ENCODE data around the gene NFATC2.
A peak's percentile ranks its signal among the peaks of the same experiment; 100 is the strongest.

The NFATC2 gene

GRCh38 chr20:51417250-51418136 is 125.0 kb downstream of the NFATC2 start:
- H3K36me3 ChIP-seq (ENCODE audit: control insufficient read depth in 5 of 5, insufficient read depth in 5 of 5, low read length in 5 of 5): peaks cover 0 to 5% (median 0%) of the 10 kb centered on the region in 5 donors
- peak overlapping the region in 1 of 5 donors; percentile 13 for H3K4me3 ChIP-seq (ENCODE audit: low read depth in 1 of 5, low read length in 5 of 5)
- H3K27ac ChIP-seq (ENCODE audit: low read depth, low read length): no peak overlapping the region
- H3K27me3 ChIP-seq (ENCODE audit: control insufficient read depth in 5 of 5, insufficient read depth in 4 of 5, low read length in 5 of 5): no peaks in the 10 kb centered on the region
- no peaks in the 10 kb centered on the region for H3K9me3 ChIP-seq (ENCODE audit: control insufficient read depth in 5 of 5, low read length in 5 of 5)
- peaks cover 2 to 35% (median 11%) of the 10 kb centered on the region in 5 donors for H3K4me1 ChIP-seq (ENCODE audit: control insufficient read depth in 5 of 5, insufficient read depth in 5 of 5, low read length in 5 of 5)
- H3K9ac ChIP-seq (ENCODE audit: low read length in 5 of 5): no peak overlapping the region

GRCh38 chr20:51416532-51417249 is 125.8 kb downstream of the NFATC2 start:
- peaks cover 0 to 5% (median 0%) of the 10 kb centered on the region in 5 donors for H3K36me3 ChIP-seq (ENCODE audit: control insufficient read depth in 5 of 5, insufficient read depth in 5 of 5, low read length in 5 of 5)
- H3K27me3 ChIP-seq (ENCODE audit: control insufficient read depth in 5 of 5, insufficient read depth in 4 of 5, low read length in 5 of 5): no peaks in the 10 kb centered on the region
- H3K4me3 ChIP-seq (ENCODE audit: low read depth in 1 of 5, low read length in 5 of 5): peak overlapping the region in 1 of 5 donors; percentile 13
- no peaks in the 10 kb centered on the region for H3K9me3 ChIP-seq (ENCODE audit: control insufficient read depth in 5 of 5, low read length in 5 of 5)
- H3K9ac ChIP-seq (ENCODE audit: low read length in 5 of 5): no peak overlapping the region
- H3K27ac ChIP-seq (ENCODE audit: low read depth, low read length): no peak overlapping the region
- H3K4me1 ChIP-seq (ENCODE audit: control insufficient read depth in 5 of 5, insufficient read depth in 5 of 5, low read length in 5 of 5): peaks cover 2 to 43% (median 17%) of the 10 kb centered on the region in 5 donors

GRCh38 chr20:51413857-51414256 is 128.7 kb downstream of the NFATC2 start:
- Histone ChIP-seq H3K9me3 (ENCODE audit: control insufficient read depth in 5 of 5, low read length in 5 of 5) (peaks cover 0 to 5% (median 0%) of the 10 kb centered on the region in 5 donors), H3K4me1 (ENCODE audit: control insufficient read depth in 5 of 5, insufficient read depth in 5 of 5, low read length in 5 of 5) (peaks cover 2 to 44% (median 17%) of the 10 kb centered on the region in 5 donors), H3K27me3 (ENCODE audit: control insufficient read depth in 5 of 5, insufficient read depth in 4 of 5, low read length in 5 of 5) (no peaks in the 10 kb centered on the region), H3K9ac (ENCODE audit: low read length in 5 of 5) (no peak overlapping the region), H3K4me3 (ENCODE audit: low read depth in 1 of 5, low read length in 5 of 5) (no peak overlapping the region), H3K27ac (ENCODE audit: low read depth, low read length) (no peak overlapping the region), H3K36me3 (ENCODE audit: control insufficient read depth in 5 of 5, insufficient read depth in 5 of 5, low read length in 5 of 5) (peaks cover 0 to 8% (median 4%) of the 10 kb centered on the region in 5 donors)

GRCh38 chr20:51412951-51413481 is 129.5 kb downstream of the NFATC2 start:
- Histone ChIP-seq H3K9ac (ENCODE audit: low read length in 5 of 5) (no peak overlapping the region), H3K27me3 (ENCODE audit: control insufficient read depth in 5 of 5, insufficient read depth in 4 of 5, low read length in 5 of 5) (no peaks in the 10 kb centered on the region), H3K4me1 (ENCODE audit: control insufficient read depth in 5 of 5, insufficient read depth in 5 of 5, low read length in 5 of 5) (peaks cover 2 to 42% (median 17%) of the 10 kb centered on the region in 5 donors), H3K4me3 (ENCODE audit: low read depth in 1 of 5, low read length in 5 of 5) (no peak overlapping the region), H3K9me3 (ENCODE audit: control insufficient read depth in 5 of 5, low read length in 5 of 5) (peaks cover 0 to 5% (median 0%) of the 10 kb centered on the region in 5 donors), H3K27ac (ENCODE audit: low read depth, low read length) (no peak overlapping the region), H3K36me3 (ENCODE audit: control insufficient read depth in 5 of 5, insufficient read depth in 5 of 5, low read length in 5 of 5) (peaks cover 0 to 8% (median 5%) of the 10 kb centered on the region in 5 donors)

GRCh38 chr20:51412333-51412871 is 130.1 kb downstream of the NFATC2 start:
- peaks cover 0 to 5% (median 0%) of the 10 kb centered on the region in 5 donors for H3K9me3 ChIP-seq (ENCODE audit: control insufficient read depth in 5 of 5, low read length in 5 of 5)
- H3K27ac ChIP-seq (ENCODE audit: low read depth, low read length): no peak overlapping the region
- H3K4me3 ChIP-seq (ENCODE audit: low read depth in 1 of 5, low read length in 5 of 5): no peak overlapping the region
- peaks cover 2 to 36% (median 17%) of the 10 kb centered on the region in 5 donors for H3K4me1 ChIP-seq (ENCODE audit: control insufficient read depth in 5 of 5, insufficient read depth in 5 of 5, low read length in 5 of 5)
- H3K27me3 ChIP-seq (ENCODE audit: control insufficient read depth in 5 of 5, insufficient read depth in 4 of 5, low read length in 5 of 5): no peaks in the 10 kb centered on the region
- H3K9ac ChIP-seq (ENCODE audit: low read length in 5 of 5): peak overlapping the region in 3 of 5 donors; percentile 15 to 38 (median 17)
- peaks cover 0 to 8% (median 5%) of the 10 kb centered on the region in 5 donors for H3K36me3 ChIP-seq (ENCODE audit: control insufficient read depth in 5 of 5, insufficient read depth in 5 of 5, low read length in 5 of 5)

- no peak overlapping the region for H3K4me3 ChIP-seq (ENCODE audit: low read depth in 1 of 5, low read length in 5 of 5)
- H3K9ac ChIP-seq (ENCODE audit: low read length in 5 of 5): peak overlapping the region in 1 of 5 donors; percentile 15
- peaks cover 0 to 12% (median 5%) of the 10 kb centered on the region in 5 donors for H3K36me3 ChIP-seq (ENCODE audit: control insufficient read depth in 5 of 5, insufficient read depth in 5 of 5, low read length in 5 of 5)
- no peak overlapping the region for H3K27ac ChIP-seq (ENCODE audit: low read depth, low read length)
- H3K27me3 ChIP-seq (ENCODE audit: control insufficient read depth in 5 of 5, insufficient read depth in 4 of 5, low read length in 5 of 5): no peaks in the 10 kb centered on the region
- H3K4me1 ChIP-seq (ENCODE audit: control insufficient read depth in 5 of 5, insufficient read depth in 5 of 5, low read length in 5 of 5): peaks cover under 1 to 31% (median 17%) of the 10 kb centered on the region in 5 donors
- peaks cover 0 to 5% (median 0%) of the 10 kb centered on the region in 5 donors for H3K9me3 ChIP-seq (ENCODE audit: control insufficient read depth in 5 of 5, low read length in 5 of 5)
Observed at GRCh38 chr20:51411870-51412269, 130.6 kb downstream of the NFATC2 start.

- Histone ChIP-seq H3K36me3 (ENCODE audit: control insufficient read depth in 5 of 5, insufficient read depth in 5 of 5, low read length in 5 of 5) (peaks cover 0 to 19% (median 5%) of the 10 kb centered on the region in 5 donors), H3K9me3 (ENCODE audit: control insufficient read depth in 5 of 5, low read length in 5 of 5) (peaks cover 0 to 5% (median 0%) of the 10 kb centered on the region in 5 donors), H3K9ac (ENCODE audit: low read length in 5 of 5) (no peak overlapping the region), H3K27me3 (ENCODE audit: control insufficient read depth in 5 of 5, insufficient read depth in 4 of 5, low read length in 5 of 5) (no peaks in the 10 kb centered on the region), H3K4me3 (ENCODE audit: low read depth in 1 of 5, low read length in 5 of 5) (no peak overlapping the region), H3K27ac (ENCODE audit: low read depth, low read length) (no peak overlapping the region), H3K4me1 (ENCODE audit: control insufficient read depth in 5 of 5, insufficient read depth in 5 of 5, low read length in 5 of 5) (peaks cover 0 to 27% (median 16%) of the 10 kb centered on the region in 5 donors)
Observed at GRCh38 chr20:51410586-51411325, 131.8 kb downstream of the NFATC2 start.

- H3K27ac ChIP-seq (ENCODE audit: low read depth, low read length): no peak overlapping the region
- no peak overlapping the region for H3K4me3 ChIP-seq (ENCODE audit: low read depth in 1 of 5, low read length in 5 of 5)
- peaks cover 0 to 18% (median 16%) of the 10 kb centered on the region in 5 donors for H3K4me1 ChIP-seq (ENCODE audit: control insufficient read depth in 5 of 5, insufficient read depth in 5 of 5, low read length in 5 of 5)
- H3K9ac ChIP-seq (ENCODE audit: low read length in 5 of 5): no peak overlapping the region
- peaks cover 0 to 5% (median 0%) of the 10 kb centered on the region in 5 donors for H3K9me3 ChIP-seq (ENCODE audit: control insufficient read depth in 5 of 5, low read length in 5 of 5)
- peaks cover 5 to 26% (median 7%) of the 10 kb centered on the region in 5 donors for H3K36me3 ChIP-seq (ENCODE audit: control insufficient read depth in 5 of 5, insufficient read depth in 5 of 5, low read length in 5 of 5)
- no peaks in the 10 kb centered on the region for H3K27me3 ChIP-seq (ENCODE audit: control insufficient read depth in 5 of 5, insufficient read depth in 4 of 5, low read length in 5 of 5)
Observed at GRCh38 chr20:51409192-51409880, 133.2 kb downstream of the NFATC2 start.
